Transverse colon (tissue), 4 donors: ENCODE measurements around the gene ARHGAP11A. TPM values are rescaled to one million over a fixed set of nuclear protein-coding genes. Genes with fewer than 3 reads are reported as not detected.

Experiments
- DNase-seq: peaks from one replicate; pipeline ENCODE4 v3.0.0-alpha.2; 2019
- H3K27ac ChIP-seq, 4 donors: fragments of 200-600 bp; sonication (generic); 2 replicates each; pipeline ENCODE4 v1.5.1; 2016 to 2018; ENCODE audit warnings: inconsistent platforms in 4 of 4
- H3K27me3 ChIP-seq: fragments of 200-600 bp; sonication (generic); 2 replicates; pipeline ENCODE4 v1.5.1; 2017; ENCODE audit warnings: inconsistent platforms
- H3K36me3 ChIP-seq, 4 donors: fragments of 200-600 bp; sonication (generic); 2 replicates each; pipeline ENCODE4 v1.5.1; 2017 to 2019; ENCODE audit warnings: inconsistent platforms in 4 of 4
- H3K4me1 ChIP-seq, 4 donors: fragments of 200-600 bp; sonication (generic); 2 replicates each; pipeline ENCODE4 v1.5.1; 2017 to 2020; ENCODE audit warnings: inconsistent platforms in 4 of 4
- H3K4me3 ChIP-seq, 4 donors: fragments of 200-600 bp; sonication (generic); 1 replicate in 1 of 4; 2 replicates in 3 of 4; pipeline versions ENCODE4 v1.5.1 to v1.6.1; 2017 to 2019; ENCODE audit warnings: inconsistent platforms in 4 of 4
- H3K9me3 ChIP-seq, 2 donors: fragments of 200-600 bp; sonication (generic); 2 replicates each; pipeline ENCODE4 v1.5.1; 2017 to 2019; ENCODE audit warnings: inconsistent platforms in 2 of 2
- CTCF ChIP-seq, 5 experiments: fragments of 200-600 bp in 3 of 5; fragments of 450-650 bp in 2 of 5; sonication (generic) in 3 of 5; IDR thresholded peaks; 1 replicate in 2 of 5; 2 replicates in 3 of 5; pipeline ENCODE4 v1.5.1; 2016 to 2017; ENCODE audit warnings: antibody characterized with exemption in 5 of 5, inconsistent platforms in 3 of 5, mild to moderate bottlenecking in 2 of 5, moderate library complexity in 1 of 5
- EP300 ChIP-seq: sonication (generic); formaldehyde crosslinking; IDR thresholded peaks from one replicate; pipeline ENCODE4 v1.6.1; 2017; ENCODE audit warnings: antibody characterized with exemption, low read depth
- POLR2A ChIP-seq: fragments of 450-650 bp; IDR thresholded peaks from one replicate; pipeline ENCODE4 v1.6.1; 2016; ENCODE audit warnings: antibody characterized with exemption, mild to moderate bottlenecking, moderate library complexity
- POLR2AphosphoS5 ChIP-seq, 3 donors: sonication (generic); formaldehyde crosslinking; IDR thresholded peaks; one replicate each; pipeline ENCODE4 v1.6.1; 2016; ENCODE audit warnings: antibody characterized with exemption in 3 of 3
- WGBS, 2 donors: methylation state at CpG; one replicate each; pipeline ENCODE4 v1.1.5; 2018; ENCODE audit warnings: low coverage in 1 of 2; 5-methylcytosine and 5-hydroxymethylcytosine counted together
- in situ Hi-C, 4 donors: fragments of 200-750 bp; cut with MboI; loops; one replicate each; pipeline versions ENCODE4 v1.15.0 to v1.15.1; 2017; ENCODE audit warnings: low sequenced_read_pairs in 3 of 4, low pct_ligation_motif_present in 1 of 4, low pct_unique_long_range_greater_than_20kb in 1 of 4
- intact Hi-C: fragments of 100-400 bp; cut with DNase I; formaldehyde crosslinking; loops from one replicate; pipeline ENCODE4 v1.15.1; 2023; ENCODE audit warnings: low total_unique reads
- total RNA-seq, 4 donors: library from RNA; depleted of rRNA; stranded (reverse); fragments of >200 nt; gene quantifications; one replicate each; pipeline ENCODE4 v1.1.0, GENCODE V29; 2016

ARHGAP11A gene
- total RNA-seq, 4 donors from 2014 or later: 0.75 to 7.4 (median 2.2) TPM

GRCh38 chr15:32679298-32679690, 64.0 kb downstream of the ARHGAP11A start:
- H3K4me3 ChIP-seq: no peak overlapping the region
- H3K27me3 ChIP-seq: no peaks in the 10 kb centered on the region
- H3K27ac ChIP-seq: no peak overlapping the region
- no peaks in the 10 kb centered on the region for H3K9me3 ChIP-seq
- 97 to 99% methylated on average over 4 of the region's 4 CpGs for WGBS, 2 donors
- TF ChIP-seq EP300: no peak
- no peak for TF ChIP-seq POLR2A
- no peak for TF ChIP-seq POLR2AphosphoS5 (IDR thresholded peaks at IDR 0.05)
- no peak for TF ChIP-seq CTCF (IDR thresholded peaks at IDR 0.05)
- in situ Hi-C loops: loop anchor here in 1 of 4 donors (25.0 kb wide), 1 partner anchor 108 kb away; no protein-coding TSS in a partner anchor
- intact Hi-C loops: no loop called here
- no peaks in the 10 kb centered on the region for H3K36me3 ChIP-seq
- no peak for DNase-seq
- peaks cover 0 to 14% (median 1%) of the 10 kb centered on the region in 4 donors for H3K4me1 ChIP-seq

GRCh38 chr15:32682569-32682968, 67.3 kb downstream of the ARHGAP11A start:
- no peak overlapping the region for H3K4me3 ChIP-seq
- 75 to 90% methylated on average over 1 to 3 of the region's 3 CpGs for WGBS, 2 donors
- no peak overlapping the region for H3K27ac ChIP-seq
- TF ChIP-seq POLR2A (no peak), CTCF (IDR thresholded peaks at IDR 0.05) (no peak), POLR2AphosphoS5 (IDR thresholded peaks at IDR 0.05) (peak in 1 of 3 donors; percentile 35)
- DNase-seq: no peak
- in situ Hi-C loops: loop anchor here in 1 of 4 donors (25.0 kb wide), 1 partner anchor 105 kb away; no protein-coding TSS in a partner anchor
- no peaks in the 10 kb centered on the region for H3K27me3 ChIP-seq
- no peaks in the 10 kb centered on the region for H3K9me3 ChIP-seq
- intact Hi-C loops: no loop called here
- peaks cover 0 to 3% (median under 1%) of the 10 kb centered on the region in 4 donors for H3K4me1 ChIP-seq
- no peaks in the 10 kb centered on the region for H3K36me3 ChIP-seq

- H3K4me3 ChIP-seq: no peak overlapping the region
- peaks cover 0 to 3% (median 0%) of the 10 kb centered on the region in 4 donors for H3K4me1 ChIP-seq
- DNase-seq: no peak
- H3K27ac ChIP-seq: no peak overlapping the region
- whole genome bisulfite sequencing, 2 donors: 90 to 97% methylated on average over 1 to 2 of the region's 2 CpGs
- intact Hi-C loops: no loop called here
- no peaks in the 10 kb centered on the region for H3K36me3 ChIP-seq
- in situ Hi-C loops: loop anchor here in 1 of 4 donors (25.0 kb wide), 1 partner anchor 104 kb away; no protein-coding TSS in a partner anchor
- no peaks in the 10 kb centered on the region for H3K27me3 ChIP-seq
- H3K9me3 ChIP-seq: no peaks in the 10 kb centered on the region
- no peak for TF ChIP-seq POLR2A
- TF ChIP-seq POLR2AphosphoS5 (IDR thresholded peaks at IDR 0.05): no peak
- TF ChIP-seq EP300: no peak
- TF ChIP-seq CTCF (IDR thresholded peaks at IDR 0.05): no peak
These were observed 67.8 kb downstream of the ARHGAP11A start for GRCh38 chr15:32682977-32683630.

GRCh38 chr15:32683906-32684584, 68.7 kb downstream of the ARHGAP11A start:
- Histone ChIP-seq H3K27me3 (no peaks in the 10 kb centered on the region), H3K27ac (no peak overlapping the region), H3K4me3 (no peak overlapping the region), H3K9me3 (no peaks in the 10 kb centered on the region), H3K4me1 (peaks cover 0 to 3% (median 0%) of the 10 kb centered on the region in 4 donors), H3K36me3 (no peaks in the 10 kb centered on the region)
- intact Hi-C loops (no loop called here), in situ Hi-C loops (loop anchor here in 1 of 4 donors (25.0 kb wide), 1 partner anchor 103 kb away; no protein-coding TSS in a partner anchor)
- 67 to 82% methylated on average over 3 to 8 of the region's 8 CpGs for WGBS, 2 donors
- TF ChIP-seq EP300 (no peak), POLR2AphosphoS5 (IDR thresholded peaks at IDR 0.05) (no peak), CTCF (IDR thresholded peaks at IDR 0.05) (no peak), POLR2A (no peak)
- DNase-seq: no peak
